Panc1 (cell line): ENCODE measurements around the gene OR10D3. TPM values are rescaled to one million over a fixed set of nuclear protein-coding genes. Genes with fewer than 3 reads are reported as not detected.

Source experiments
- ATAC-seq: fragments of 200-7000 bp; cut with Tn5 transposase; 2 replicates; pipeline ENCODE4 v1.9.1; 2020; ENCODE audit warnings: mild to moderate bottlenecking, moderate library complexity
- BruUV-seq: library from RNA; stranded (reverse); fragments of 400-500 nt; replicated peaks from 2 replicates; lab custom pipeline; 2021; lab: Mats Ljungman, UMichigan
- CTCF ChIA-PET: fragments of 300-600 bp; sonication (Branson Sonifier 250); formaldehyde crosslinking; loops from one replicate; lab custom pipeline; 2022; ENCODE audit warnings: antibody characterized with exemption; lab: Charles Lee
- POLR2A ChIA-PET: fragments of 300-600 bp; sonication (Branson Sonifier 250); formaldehyde crosslinking; loops from one replicate; lab custom pipeline; 2022; ENCODE audit warnings: antibody characterized with exemption; lab: Charles Lee
- DNase-seq: peaks from one replicate; pipeline ENCODE4 v3.0.0-alpha.2; 2010; ENCODE audit warnings: low read depth, low spot score
- H3K27ac ChIP-seq: 2 replicates; pipeline ENCODE4 v1.5.1; 2011; ENCODE audit warnings: mild to moderate bottlenecking, low read length, inconsistent platforms
- H3K27me3 ChIP-seq: fragments of 200-500 bp; sonication (Bioruptor generic); 2 replicates; pipeline ENCODE4 v1.6.0; 2014; ENCODE audit warnings: low read length, inconsistent platforms; ENCODE audit not compliant: control insufficient read depth, insufficient read depth
- H3K36me3 ChIP-seq: fragments of 200-500 bp; sonication (Bioruptor generic); 2 replicates; pipeline ENCODE4 v1.5.1; 2014; ENCODE audit warnings: inconsistent platforms, mild to moderate bottlenecking, low read length, moderate library complexity; ENCODE audit not compliant: control insufficient read depth, insufficient read depth
- H3K4me1 ChIP-seq: 2 replicates; pipeline ENCODE4 v1.5.1; 2011; ENCODE audit warnings: inconsistent platforms, mild to moderate bottlenecking, low read length, moderate library complexity; ENCODE audit not compliant: control insufficient read depth, insufficient read depth
- H3K4me3 ChIP-seq, 2 experiments: 2 replicates each; pipeline ENCODE4 v1.5.1; 2011 to 2012; ENCODE audit warnings: low read depth in 2 of 2, low read length in 2 of 2, mild to moderate bottlenecking in 2 of 2, inconsistent platforms in 1 of 2, moderate library complexity in 1 of 2
- H3K9me3 ChIP-seq: fragments of 200-500 bp; sonication (Bioruptor generic); 2 replicates; pipeline ENCODE4 v1.5.1; 2014; ENCODE audit warnings: low read depth, mild to moderate bottlenecking, inconsistent platforms, low read length, moderate library complexity; ENCODE audit not compliant: control insufficient read depth, insufficient read depth
- CTCF ChIP-seq: fragments of 450-650 bp; IDR thresholded peaks from 2 replicates; pipeline ENCODE4 v1.5.1; 2017; ENCODE audit warnings: mild to moderate bottlenecking
- POLR2AphosphoS5 ChIP-seq: IDR thresholded peaks from 2 replicates; pipeline ENCODE4 v1.6.1; 2012; ENCODE audit warnings: mild to moderate bottlenecking, low read depth, low read length, moderate library complexity
- REST ChIP-seq, 2 experiments: IDR thresholded peaks; 2 replicates each; pipeline ENCODE4 v1.6.1; 2011 to 2012; ENCODE audit warnings: low read depth in 2 of 2, control low read depth in 1 of 2, low read length in 1 of 2, mild to moderate bottlenecking in 1 of 2, moderate library complexity in 1 of 2; ENCODE audit not compliant: insufficient read depth in 1 of 2
- SIN3A ChIP-seq: IDR thresholded peaks from 2 replicates; pipeline ENCODE4 v1.6.1; 2012; ENCODE audit warnings: low read depth, mild to moderate bottlenecking, low read length, moderate library complexity, borderline replicate concordance; ENCODE audit not compliant: insufficient read depth
- TCF7L2 ChIP-seq: IDR thresholded peaks from 2 replicates; pipeline ENCODE4 v1.6.1; 2011; ENCODE audit warnings: mild to moderate bottlenecking, low read depth, low read length, inconsistent platforms
- in situ Hi-C: cut with HindIII; loops from 2 replicates; pipeline ENCODE4 v1.10.0; 2016; ENCODE audit warnings: low sequenced_read_pairs, low pct_unique_long_range_greater_than_20kb
- intact Hi-C: fragments of 100-400 bp; cut with micrococcal nuclease; formaldehyde crosslinking; loops from one replicate; pipeline ENCODE4 v1.10.0; 2022; ENCODE audit not compliant: unreplicated experiment
- total RNA-seq: library from RNA; stranded (reverse); gene quantifications from one replicate; pipeline ENCODE4 v1.2.1, GENCODE V29; 2021; ENCODE audit not compliant: unreplicated experiment

The OR10D3 gene
- total RNA-seq, 1 experiment from 2014 or later: not detected

GRCh38 chr11:124210421-124210820, 27.3 kb downstream of the OR10D3 start:
- Histone ChIP-seq H3K4me1 (no peaks in the 10 kb centered on the region), H3K27ac (no peak overlapping the region), H3K9me3 (no peaks in the 10 kb centered on the region), H3K4me3 (no peak overlapping the region), H3K27me3 (no peaks in the 10 kb centered on the region), H3K36me3 (no peaks in the 10 kb centered on the region)
- ChIA-PET CTCF (no interaction called here), POLR2A (no interaction called here)
- DNase-seq (no peak), ATAC-seq (no peak)
- TF ChIP-seq POLR2AphosphoS5 (no peak), TCF7L2 (no peak)
- BruUV-seq: no TSS peak
- in situ Hi-C loops: no loop called here
- intact Hi-C loops: no loop called here

- TF ChIP-seq REST (IDR thresholded peaks at IDR 0.05; ENCODE audit: insufficient read depth in 1 of 2, low read depth in 2 of 2, low read length in 1 of 2): no peak
- no peak for TF ChIP-seq SIN3A
- no peak for TF ChIP-seq CTCF
- TF ChIP-seq TCF7L2: no peak
- TF ChIP-seq POLR2AphosphoS5: no peak
- ATAC-seq (no peak), DNase-seq (no peak)
- ChIA-PET POLR2A (no interaction called here), CTCF (no interaction called here)
- intact Hi-C loops: no loop called here
- H3K9me3 ChIP-seq: no peaks in the 10 kb centered on the region
- no peak overlapping the region for H3K4me3 ChIP-seq
- no peaks in the 10 kb centered on the region for H3K4me1 ChIP-seq
- H3K27ac ChIP-seq: no peak overlapping the region
- H3K36me3 ChIP-seq: no peaks in the 10 kb centered on the region
- in situ Hi-C loops: no loop called here
- H3K27me3 ChIP-seq: no peaks in the 10 kb centered on the region
- no TSS peak for BruUV-seq
These were observed 28.2 kb downstream of the OR10D3 start for GRCh38 chr11:124211321-124211720.

- in situ Hi-C loops: no loop called here
- intact Hi-C loops: no loop called here
These were observed 30.9 kb downstream of the OR10D3 start for GRCh38 chr11:124214027-124214426.

More at GRCh38 chr11:124214027-124214426, 30.9 kb downstream of the OR10D3 start:
- no TSS peak for BruUV-seq
- DNase-seq: no peak
- no peaks in the 10 kb centered on the region for H3K36me3 ChIP-seq
- ChIA-PET POLR2A (no interaction called here), CTCF (no interaction called here)
- H3K27me3 ChIP-seq: no peaks in the 10 kb centered on the region
- TF ChIP-seq SIN3A (no peak), CTCF (no peak), TCF7L2 (no peak), POLR2AphosphoS5 (no peak), REST (IDR thresholded peaks at IDR 0.05; ENCODE audit: insufficient read depth in 1 of 2, low read depth in 2 of 2, low read length in 1 of 2) (no peak)
- H3K4me3 ChIP-seq: no peak overlapping the region
- no peak for ATAC-seq
- no peak overlapping the region for H3K27ac ChIP-seq
- no peaks in the 10 kb centered on the region for H3K4me1 ChIP-seq
- H3K9me3 ChIP-seq: no peaks in the 10 kb centered on the region
